ENCODE data around the gene ZSCAN31. TPM values are rescaled to one million over a fixed set of nuclear protein-coding genes. Genes with fewer than 3 reads are reported as not detected.
"Not testable (repeated sequence)": the region's sequence is repeated elsewhere in the genome, so short reads cannot be mapped to it uniquely, and the experiment has no call there.

The ZSCAN31 gene
- total RNA-seq, 4 donors from 2014 or later = 9.0 to 28.3 (median 17.0) TPM

DNA sequence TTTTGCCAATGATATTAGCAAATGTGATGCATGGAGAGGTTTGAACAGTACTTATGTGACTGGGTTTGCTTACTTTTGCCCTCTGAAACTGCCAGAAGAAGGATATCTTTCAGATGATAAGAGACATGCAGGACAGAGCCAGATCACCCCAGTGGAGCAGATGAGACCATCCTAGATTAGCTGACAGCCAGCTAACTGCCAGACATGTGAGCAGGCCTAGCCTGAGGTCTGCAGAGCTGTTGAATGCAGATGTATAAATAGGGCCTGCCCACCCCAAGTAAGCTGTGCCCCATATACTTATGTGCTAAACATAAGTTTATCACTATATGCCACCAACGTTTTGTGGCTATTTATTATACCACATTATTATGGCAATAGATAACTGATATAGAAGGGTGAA is 5.9 kb downstream of the ZSCAN31 start:
- intact Hi-C loops (cut with DNase I; ENCODE audit: low total_unique reads) = loop anchor here (10.0 kb wide), 1 partner anchor 45 kb away; the partner anchor contains the start of gene PGBD1
- DNase-seq = no peak
- no peak for TF ChIP-seq POLR2A (IDR thresholded peaks at IDR 0.05)
- Histone ChIP-seq H3K4me3 (no peak overlapping the region), H3K27ac (no peak overlapping the region), H3K4me1 (peaks cover 0 to 12% (median 6%) of the 10 kb centered on the region in 4 donors), H3K36me3 (peaks cover 4 to 24% (median 20%) of the 10 kb centered on the region in 4 donors), H3K27me3 (no peaks in the 10 kb centered on the region), H3K9me3 (peaks cover 26 to 29% of the 10 kb centered on the region in 2 donors)
- in situ Hi-C loops (cut with MboI; ENCODE audit: low pct_ligation_motif_present in 1 of 4, low pct_unique_long_range_greater_than_20kb in 1 of 4, low sequenced_read_pairs in 3 of 4) = loop anchor here in 1 of 4 donors (25.0 kb wide), 1 partner anchor 1168 kb away; no protein-coding TSS in a partner anchor
- 52 to 67% methylated on average over 1 of the region's 1 CpG for WGBS, 2 donors (ENCODE audit: low coverage in 1 of 2)

DNA sequence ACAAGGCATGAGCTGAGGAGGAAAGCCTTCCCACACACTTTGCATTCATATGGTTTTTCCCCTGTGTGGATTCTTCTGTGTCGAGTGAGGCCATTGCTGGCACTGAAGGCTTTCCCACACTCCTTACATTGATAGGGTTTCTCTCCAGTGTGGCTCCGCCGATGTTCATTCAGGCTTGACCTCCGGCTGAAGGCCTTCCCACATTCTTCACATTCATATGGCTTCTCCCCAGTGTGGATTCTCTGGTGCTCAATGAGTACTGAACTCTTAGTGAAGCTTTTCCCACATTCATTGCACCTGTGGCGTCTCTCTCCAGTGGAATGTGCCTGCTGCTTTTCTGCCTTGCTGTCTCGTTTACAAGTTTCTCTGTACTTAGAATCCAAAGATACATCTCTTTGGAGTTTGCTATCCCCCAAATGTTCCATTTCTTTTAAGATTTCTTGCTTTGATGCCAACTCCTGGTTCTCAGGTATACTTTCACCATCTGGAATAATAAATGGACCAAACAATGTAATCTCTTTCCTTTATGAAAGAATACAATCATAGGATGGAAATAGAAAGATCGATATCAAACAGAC is 9.5 kb downstream of the ZSCAN31 start:
- Histone ChIP-seq H3K4me1 (no peaks in the 10 kb centered on the region), H3K4me3 (no peak overlapping the region), H3K9me3 (peaks cover 29 to 30% of the 10 kb centered on the region in 2 donors), H3K27ac (no peak overlapping the region), H3K36me3 (peaks cover 4 to 24% (median 20%) of the 10 kb centered on the region in 4 donors), H3K27me3 (no peaks in the 10 kb centered on the region)
- intact Hi-C loops (cut with DNase I; ENCODE audit: low total_unique reads) = no loop called here
- TF ChIP-seq POLR2AphosphoS5 (IDR thresholded peaks at IDR 0.05) (no peak), POLR2A (IDR thresholded peaks at IDR 0.05) (no peak), EP300 (IDR thresholded peaks at IDR 0.05; ENCODE audit: low read depth) (no peak)
- TF ChIP-seq, protein P1, sequence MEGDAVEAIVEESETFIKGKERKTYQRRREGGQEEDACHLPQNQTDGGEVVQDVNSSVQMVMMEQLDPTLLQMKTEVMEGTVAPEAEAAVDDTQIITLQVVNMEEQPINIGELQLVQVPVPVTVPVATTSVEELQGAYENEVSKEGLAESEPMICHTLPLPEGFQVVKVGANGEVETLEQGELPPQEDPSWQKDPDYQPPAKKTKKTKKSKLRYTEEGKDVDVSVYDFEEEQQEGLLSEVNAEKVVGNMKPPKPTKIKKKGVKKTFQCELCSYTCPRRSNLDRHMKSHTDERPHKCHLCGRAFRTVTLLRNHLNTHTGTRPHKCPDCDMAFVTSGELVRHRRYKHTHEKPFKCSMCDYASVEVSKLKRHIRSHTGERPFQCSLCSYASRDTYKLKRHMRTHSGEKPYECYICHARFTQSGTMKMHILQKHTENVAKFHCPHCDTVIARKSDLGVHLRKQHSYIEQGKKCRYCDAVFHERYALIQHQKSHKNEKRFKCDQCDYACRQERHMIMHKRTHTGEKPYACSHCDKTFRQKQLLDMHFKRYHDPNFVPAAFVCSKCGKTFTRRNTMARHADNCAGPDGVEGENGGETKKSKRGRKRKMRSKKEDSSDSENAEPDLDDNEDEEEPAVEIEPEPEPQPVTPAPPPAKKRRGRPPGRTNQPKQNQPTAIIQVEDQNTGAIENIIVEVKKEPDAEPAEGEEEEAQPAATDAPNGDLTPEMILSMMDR (IDR thresholded peaks at IDR 0.05) = no peak
- WGBS, 2 donors (ENCODE audit: low coverage in 1 of 2) = 93 to 94% methylated on average over 7 of the region's 7 CpGs
- in situ Hi-C loops (cut with MboI; ENCODE audit: low pct_ligation_motif_present in 1 of 4, low pct_unique_long_range_greater_than_20kb in 1 of 4, low sequenced_read_pairs in 3 of 4) = loop anchor here in 1 of 4 donors (25.0 kb wide), 1 partner anchor 1164 kb away; no protein-coding TSS in a partner anchor
- DNase-seq = no peak

DNA sequence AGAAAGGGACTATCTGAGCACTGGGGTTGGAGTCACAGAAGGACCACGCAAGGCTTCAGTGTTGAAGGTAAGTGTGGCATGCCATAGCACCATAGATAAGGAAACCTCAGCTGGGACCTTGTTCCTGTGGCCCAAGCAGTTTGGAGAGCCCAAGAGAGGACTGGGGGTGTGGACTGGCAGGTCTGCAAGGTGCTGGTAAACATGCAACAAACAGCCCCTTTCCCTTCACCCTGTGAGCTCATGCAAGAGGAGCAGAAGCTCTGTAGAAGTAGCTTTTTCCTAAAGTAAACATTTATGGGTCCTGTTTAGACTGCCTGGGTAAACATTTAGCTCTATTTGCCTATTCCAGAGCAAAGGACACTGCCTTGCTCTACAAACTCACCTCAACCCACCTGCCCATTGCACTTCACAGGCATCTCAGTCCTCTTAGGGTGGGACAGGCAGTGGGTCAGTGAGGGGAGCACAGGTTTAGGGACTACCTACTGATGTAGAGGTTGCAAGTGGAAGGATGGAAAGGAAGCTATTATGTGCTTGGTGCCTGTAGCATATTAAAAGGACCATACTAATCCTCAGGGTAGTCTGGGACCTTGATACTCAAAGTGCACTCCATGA is 12.0 kb downstream of the ZSCAN31 start:
- Histone ChIP-seq H3K4me3 (no peak overlapping the region), H3K27me3 (no peaks in the 10 kb centered on the region), H3K36me3 (peaks cover 4 to 24% (median 20%) of the 10 kb centered on the region in 4 donors), H3K27ac (no peak overlapping the region), H3K9me3 (peaks cover 28 to 30% of the 10 kb centered on the region in 2 donors), H3K4me1 (no peaks in the 10 kb centered on the region)
- DNase-seq = no peak
- in situ Hi-C loops (cut with MboI; ENCODE audit: low pct_ligation_motif_present in 1 of 4, low pct_unique_long_range_greater_than_20kb in 1 of 4, low sequenced_read_pairs in 3 of 4) = no loop called here
- TF ChIP-seq EP300 (IDR thresholded peaks at IDR 0.05; ENCODE audit: low read depth) (no peak), POLR2A (IDR thresholded peaks at IDR 0.05) (no peak), POLR2AphosphoS5 (IDR thresholded peaks at IDR 0.05) (no peak)
- TF ChIP-seq, protein P1 (IDR thresholded peaks at IDR 0.05) = no peak
- WGBS, 2 donors (ENCODE audit: low coverage in 1 of 2) = 95 to 100% methylated on average over 1 of the region's 1 CpG
- intact Hi-C loops (cut with DNase I; ENCODE audit: low total_unique reads) = no loop called here

DNA sequence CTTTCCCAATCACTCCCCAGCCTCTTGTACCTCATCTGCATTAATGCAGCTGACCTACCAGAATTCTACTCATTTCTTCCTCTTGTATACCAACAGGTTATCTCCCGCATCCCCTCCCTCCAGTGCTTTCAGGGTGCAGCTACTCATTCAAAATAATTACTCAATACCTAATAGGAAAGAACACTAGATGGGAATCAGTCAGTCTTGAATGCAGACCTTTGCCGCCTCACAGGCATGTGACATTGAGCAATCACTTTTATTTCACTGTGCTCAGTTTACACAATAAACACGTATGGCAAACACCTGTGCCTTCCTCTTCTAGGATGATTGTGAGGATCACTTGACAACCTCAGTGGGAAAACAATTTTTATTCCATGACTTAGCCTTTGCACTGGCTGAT is 13.3 kb downstream of the ZSCAN31 start:
- DNase-seq = no peak
- intact Hi-C loops (cut with DNase I; ENCODE audit: low total_unique reads) (no loop called here), in situ Hi-C loops (cut with MboI; ENCODE audit: low pct_ligation_motif_present in 1 of 4, low pct_unique_long_range_greater_than_20kb in 1 of 4, low sequenced_read_pairs in 3 of 4) (no loop called here)
- Histone ChIP-seq H3K4me1 (no peaks in the 10 kb centered on the region), H3K9me3 (peaks cover 26 to 28% of the 10 kb centered on the region in 2 donors), H3K36me3 (peaks cover 4 to 23% (median 20%) of the 10 kb centered on the region in 4 donors), H3K27ac (no peak overlapping the region), H3K4me3 (no peak overlapping the region), H3K27me3 (no peaks in the 10 kb centered on the region)
- TF ChIP-seq, protein P1 (IDR thresholded peaks at IDR 0.05) = no peak
- TF ChIP-seq POLR2AphosphoS5 (IDR thresholded peaks at IDR 0.05) (no peak), POLR2A (IDR thresholded peaks at IDR 0.05) (no peak), EP300 (IDR thresholded peaks at IDR 0.05; ENCODE audit: low read depth) (no peak)
- 88 to 100% methylated on average over 1 to 3 of the region's 3 CpGs for WGBS, 2 donors (ENCODE audit: low coverage in 1 of 2)

DNA sequence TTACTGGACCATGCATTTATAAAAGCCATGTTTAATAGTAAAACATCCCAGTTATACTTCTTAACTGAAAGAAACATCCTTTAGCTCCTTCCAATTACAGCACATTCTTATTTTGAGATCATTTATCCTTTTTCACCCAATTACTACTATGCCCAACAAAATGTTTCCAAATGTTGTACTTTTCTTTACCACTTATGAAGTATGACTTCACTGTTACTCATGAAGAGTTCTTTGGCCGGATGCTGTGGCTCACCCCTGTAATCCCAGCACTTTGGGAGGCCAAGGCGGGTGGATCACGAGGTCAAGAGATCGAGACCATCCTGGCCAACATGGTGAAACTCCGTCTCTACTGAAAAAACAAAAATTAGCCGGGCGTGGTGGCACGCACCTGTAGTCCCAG is 18.1 kb downstream of the ZSCAN31 start:
- intact Hi-C loops (cut with DNase I; ENCODE audit: low total_unique reads); in situ Hi-C loops (cut with MboI; ENCODE audit: low pct_ligation_motif_present in 1 of 4, low pct_unique_long_range_greater_than_20kb in 1 of 4, low sequenced_read_pairs in 3 of 4); H3K36me3 ChIP-seq; DNase-seq; H3K27me3 ChIP-seq; H3K4me3 ChIP-seq; H3K27ac ChIP-seq; H3K4me1 ChIP-seq; H3K9me3 ChIP-seq: not testable (repeated sequence)
- 94% methylated on average over 8 of the region's 8 CpGs; no CpG with 5 or more reads in 1 of the 2 donors for WGBS, 2 donors (ENCODE audit: low coverage in 1 of 2)
